Suppressor macrophage treated with lipopolysaccharide for 1 hour (primary cell): ENCODE data around the gene TXNL4A.
"Not testable (repeated sequence)": the region's sequence is repeated elsewhere in the genome, so short reads cannot be mapped to it uniquely, and the experiment has no call there.

ENCODE experiments used
- DNase-seq, 3 donors: peaks; one replicate each; pipeline ENCODE4 v3.0.0-alpha.2; 2020 to 2022

TXNL4A gene, protein sequence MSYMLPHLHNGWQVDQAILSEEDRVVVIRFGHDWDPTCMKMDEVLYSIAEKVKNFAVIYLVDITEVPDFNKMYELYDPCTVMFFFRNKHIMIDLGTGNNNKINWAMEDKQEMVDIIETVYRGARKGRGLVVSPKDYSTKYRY

GRCh38 chr18:79988451-79989194 is at the start of gene TXNL4A:
TXNL4A (minus strand) TSS chr18:79988563; CDS start chr18:79988392, 171 bp downstream.
- peak; percentile 85 to 94 (median 88) for DNase-seq

GRCh38 chr18:80037300-80037699 is 48.9 kb upstream of the TXNL4A start:
- no peak for DNase-seq

- no peak for DNase-seq
Observed at GRCh38 chr18:80035997-80036396, 47.6 kb upstream of the TXNL4A start.

DNA sequence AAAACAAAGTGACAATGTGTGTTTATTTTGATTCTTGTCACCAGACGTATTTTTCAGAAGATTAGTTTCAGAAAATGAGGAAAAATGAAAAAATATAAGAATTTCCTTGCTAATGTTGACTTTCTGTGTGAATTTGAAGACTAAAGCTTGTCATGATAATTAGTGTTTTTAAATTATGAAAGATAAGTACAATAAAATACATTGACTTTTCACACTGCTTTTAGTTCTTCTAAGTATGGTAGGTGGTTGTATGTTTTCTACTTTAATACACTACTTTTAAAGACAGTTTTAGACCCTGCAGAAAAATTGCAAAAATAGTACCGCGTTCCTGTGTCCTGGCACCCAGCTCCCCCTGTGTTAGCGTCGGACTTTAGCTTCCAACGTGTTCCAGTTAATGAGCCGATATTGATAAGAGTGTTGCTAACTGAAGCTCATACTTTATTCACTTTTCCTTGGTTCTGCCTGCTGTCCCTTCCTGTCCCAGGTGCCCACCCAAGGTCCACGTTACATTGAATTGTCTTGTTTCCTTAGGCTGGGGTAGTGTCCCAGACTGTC is 46.6 kb upstream of the TXNL4A start:
- DNase-seq: no peak

GRCh38 chr18:80034068-80034851 is 45.9 kb upstream of the TXNL4A start, which contains the start of gene RBFA:
RBFA (plus strand) TSS chr18:80034434; CDS start chr18:80034496, 62 bp downstream.
- DNase-seq: peak; percentile 99 to 100 (median 100)

- DNase-seq: peak; percentile 73 to 84 (median 79)
Observed at GRCh38 chr18:80033181-80034067, 45.1 kb upstream of the TXNL4A start.

- DNase-seq: no peak
Observed at GRCh38 chr18:80029690-80030089, 41.3 kb upstream of the TXNL4A start.

- not testable (repeated sequence) for DNase-seq
Observed at GRCh38 chr18:80027719-80028118, 39.4 kb upstream of the TXNL4A start.

DNA sequence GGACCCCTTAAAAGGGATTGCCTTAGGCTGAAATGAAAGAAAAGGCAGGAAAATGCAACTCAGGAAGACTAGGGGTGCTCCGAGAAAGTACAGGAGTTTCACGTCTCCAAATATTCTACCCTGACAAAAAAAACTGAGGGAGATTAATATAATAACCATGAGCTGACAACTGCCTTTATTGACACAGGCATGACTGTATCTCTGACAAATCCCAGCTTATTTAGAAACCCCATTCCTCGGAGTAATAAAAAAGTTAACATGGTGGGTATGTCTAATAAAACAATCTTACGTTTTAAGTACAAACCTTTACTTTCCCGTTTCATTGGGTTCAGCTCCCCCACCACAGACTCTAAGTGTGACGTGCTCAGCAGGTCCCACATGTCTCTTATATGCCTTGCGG is 38.0 kb upstream of the TXNL4A start:
- no peak for DNase-seq

DNA sequence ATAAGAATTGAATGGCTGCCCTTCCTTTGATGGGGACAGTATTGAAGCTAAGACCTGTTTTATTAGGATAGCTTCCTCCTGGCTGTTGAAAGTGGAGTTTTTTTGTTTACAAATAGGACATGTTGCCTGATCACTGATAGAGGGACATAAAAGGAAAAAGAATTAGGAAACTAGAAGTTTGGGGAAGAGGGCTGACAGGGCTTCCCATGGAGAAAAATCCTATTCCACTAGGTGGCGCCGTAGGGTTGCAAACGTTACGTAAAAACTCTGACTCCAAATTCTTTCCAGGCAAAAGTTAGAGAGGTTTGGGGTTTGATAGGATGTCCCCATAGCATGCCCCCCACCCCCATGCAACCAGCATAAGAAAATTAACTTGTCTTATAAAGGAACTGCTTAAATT is 34.8 kb upstream of the TXNL4A start:
- peak; percentile 16 to 37 (median 22) for DNase-seq

DNA sequence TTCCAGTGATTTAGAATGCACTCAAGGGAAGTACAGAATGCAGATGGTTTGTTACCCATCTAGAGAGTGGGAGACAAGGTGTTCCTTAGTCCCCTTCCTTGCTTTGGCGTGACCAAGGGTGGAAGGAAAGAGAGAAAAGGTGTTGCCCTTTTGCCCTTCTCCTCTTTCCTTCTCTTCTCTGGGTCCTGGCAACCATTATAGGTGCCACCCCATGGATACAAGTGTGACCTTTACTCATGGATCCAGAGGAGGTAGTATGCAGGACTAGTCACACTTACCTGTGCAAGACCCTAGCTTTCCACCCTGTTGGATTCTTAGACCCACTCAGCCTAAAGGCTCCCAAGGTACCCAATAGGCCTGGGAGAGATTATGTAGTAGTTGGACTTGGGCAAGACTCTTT is 34.2 kb upstream of the TXNL4A start:
- DNase-seq: peak; percentile 24 to 46 (median 42)

- no peak for DNase-seq
Observed at GRCh38 chr18:80012714-80013113, 24.4 kb upstream of the TXNL4A start.

DNA sequence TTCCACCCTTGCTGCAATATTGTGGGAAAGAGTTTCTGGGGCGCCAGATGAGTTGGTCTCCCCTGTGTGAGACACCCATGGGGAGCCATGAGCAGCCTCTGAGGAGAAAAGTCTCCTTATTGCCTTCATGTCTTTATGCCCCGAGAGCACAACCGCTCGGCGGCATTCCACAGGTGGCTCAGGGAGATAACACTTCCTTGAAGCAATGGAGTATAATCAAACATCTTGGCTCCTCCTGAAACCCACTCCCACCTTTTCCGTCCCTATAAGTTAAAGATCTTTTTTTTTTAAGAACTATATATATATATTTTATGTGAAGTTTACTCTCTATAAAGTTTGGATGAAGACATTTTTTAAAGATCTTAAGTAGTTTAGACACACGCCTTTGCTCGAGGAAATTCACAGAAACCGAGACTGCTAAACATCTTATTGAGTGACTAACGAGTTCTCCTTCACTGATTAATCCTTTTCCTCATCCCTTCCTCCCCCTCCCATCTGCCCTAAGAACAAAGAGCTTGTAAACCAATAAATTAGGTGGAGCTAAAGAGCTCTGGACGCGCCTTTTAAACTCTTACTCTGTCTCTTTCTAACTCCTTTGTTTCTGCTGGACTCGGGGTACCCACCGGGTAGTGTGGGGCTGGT is 23.3 kb upstream of the TXNL4A start:
- not testable (repeated sequence) for DNase-seq

- DNase-seq: no peak
Observed at GRCh38 chr18:80010551-80010906, 22.2 kb upstream of the TXNL4A start.

GRCh38 chr18:80009661-80010550 is 21.5 kb upstream of the TXNL4A start:
- DNase-seq: no peak

DNA sequence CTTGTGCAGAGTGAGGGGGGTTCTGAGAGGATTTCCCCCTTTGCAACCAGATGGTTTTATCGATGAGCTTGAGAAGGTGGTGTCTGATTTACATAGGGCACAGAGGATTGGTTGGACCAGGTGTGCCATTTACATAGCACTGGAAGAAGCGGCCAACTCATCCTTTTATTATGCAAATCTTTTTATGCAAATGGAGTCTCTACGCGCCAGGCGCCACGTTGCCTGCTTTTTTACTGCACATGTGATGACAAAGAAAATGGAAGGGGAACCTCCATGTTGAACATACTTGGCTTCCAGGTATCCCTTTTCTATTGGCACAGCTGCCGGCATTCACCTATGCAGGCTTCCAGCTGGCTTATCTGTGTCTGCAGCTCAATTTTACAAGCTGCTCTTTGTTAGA is 18.4 kb upstream of the TXNL4A start:
- DNase-seq: no peak

DNA sequence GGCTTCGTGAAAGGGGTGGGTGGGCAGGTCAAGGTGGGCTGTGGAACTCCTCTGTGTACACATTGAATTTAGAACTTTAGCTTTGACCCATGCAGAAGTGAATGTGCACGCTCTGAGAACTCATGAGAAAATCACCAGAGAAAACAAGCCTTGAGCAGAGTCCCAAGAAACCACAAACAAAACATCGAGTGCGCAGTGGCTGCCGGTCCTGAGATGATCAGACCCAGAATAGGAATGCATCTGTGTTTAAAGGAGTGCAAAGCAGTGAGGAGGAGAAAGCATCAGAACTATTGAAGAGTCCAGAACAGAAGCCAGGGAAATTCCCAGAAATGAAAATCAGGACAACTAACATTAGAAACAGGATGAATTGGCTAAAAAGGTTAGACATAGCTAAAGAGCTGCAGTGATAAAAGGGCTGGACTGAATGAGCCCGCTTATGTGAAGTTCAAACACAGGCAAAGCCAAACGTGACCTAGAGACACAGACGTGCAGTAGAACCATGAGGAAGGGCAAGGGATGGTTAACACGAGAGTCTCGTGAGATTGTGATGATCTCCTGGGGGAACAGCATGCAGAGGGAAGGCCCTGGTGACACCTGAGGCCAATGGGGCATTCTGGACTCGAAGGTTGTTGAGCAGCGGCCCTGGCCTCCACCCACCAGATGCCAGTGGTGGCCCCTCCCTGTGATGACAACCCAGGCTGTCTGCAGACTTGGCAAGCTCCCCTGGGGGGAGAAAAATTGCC is 16.4 kb upstream of the TXNL4A start:
- DNase-seq: no peak

GRCh38 chr18:80002468-80002867 is 14.1 kb upstream of the TXNL4A start:
- DNase-seq: no peak

GRCh38 chr18:80000877-80001276 is 12.5 kb upstream of the TXNL4A start:
- peak in 1 of 3 donors; percentile 10 for DNase-seq

GRCh38 chr18:79999701-80000100 is 11.3 kb upstream of the TXNL4A start:
- DNase-seq: peak; percentile 27 to 34 (median 29)
